Measurements from ENCODE around the gene NT5C3B. TPM values are rescaled to one million over a fixed set of nuclear protein-coding genes. Genes with fewer than 3 reads are reported as not detected.
"Not testable (repeated sequence)": the region's sequence is repeated elsewhere in the genome, so short reads cannot be mapped to it uniquely, and the experiment has no call there.

NT5C3B gene
- total RNA-seq, 1 experiment from 2014 or later = 120 TPM

DNA sequence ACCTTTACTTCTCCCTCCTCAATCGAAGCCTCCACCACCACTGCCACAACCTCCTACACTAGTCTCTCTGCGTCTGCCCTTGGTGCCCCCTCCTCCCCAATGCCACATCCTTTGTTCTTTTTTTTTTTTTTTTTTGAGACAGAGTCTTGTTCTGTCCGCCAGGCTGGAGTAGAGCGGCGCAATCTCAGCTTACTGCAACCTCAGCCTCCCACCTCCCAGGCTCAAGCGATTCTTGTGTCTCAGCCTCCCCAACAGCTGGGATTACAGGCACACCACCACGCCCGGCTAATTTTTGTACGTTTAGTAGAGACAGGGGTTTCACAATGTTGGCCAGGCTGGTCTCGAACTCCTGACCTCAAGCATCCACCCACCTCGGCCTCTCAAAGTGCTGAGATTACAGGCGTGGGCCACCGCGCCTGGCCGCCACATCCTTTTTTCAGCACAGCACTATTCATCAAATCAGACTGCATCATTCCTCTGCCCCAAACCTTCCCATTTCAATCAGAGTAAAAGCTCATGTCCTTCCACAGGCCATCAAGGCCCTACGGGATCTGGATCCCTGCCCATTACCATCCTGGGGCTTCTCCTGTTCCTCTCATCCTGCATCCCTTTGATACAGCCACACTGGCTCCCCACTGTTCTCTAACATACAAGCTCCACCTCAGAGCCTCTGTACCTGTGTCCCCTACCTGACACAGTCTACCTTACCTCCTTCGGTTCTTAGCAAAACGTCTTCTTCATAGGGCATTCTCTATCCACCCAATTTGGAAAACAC is 27.2 kb upstream of the NT5C3B start:
- peak overlapping the region; percentile 100; the same call in 1 of the 2 replicates for H3K4me3 ChIP-seq
- DNase-seq = no peak
- H3K36me3 ChIP-seq = peaks cover 15% of the 10 kb centered on the region
- no peaks in the 10 kb centered on the region for H3K9me3 ChIP-seq (replicated peaks)
- H3K4me1 ChIP-seq = peaks cover 7% of the 10 kb centered on the region; the same call in 1 of the 2 replicates
- H3K27me3 ChIP-seq = no peaks in the 10 kb centered on the region
- no peak overlapping the region for H3K27ac ChIP-seq

DNA sequence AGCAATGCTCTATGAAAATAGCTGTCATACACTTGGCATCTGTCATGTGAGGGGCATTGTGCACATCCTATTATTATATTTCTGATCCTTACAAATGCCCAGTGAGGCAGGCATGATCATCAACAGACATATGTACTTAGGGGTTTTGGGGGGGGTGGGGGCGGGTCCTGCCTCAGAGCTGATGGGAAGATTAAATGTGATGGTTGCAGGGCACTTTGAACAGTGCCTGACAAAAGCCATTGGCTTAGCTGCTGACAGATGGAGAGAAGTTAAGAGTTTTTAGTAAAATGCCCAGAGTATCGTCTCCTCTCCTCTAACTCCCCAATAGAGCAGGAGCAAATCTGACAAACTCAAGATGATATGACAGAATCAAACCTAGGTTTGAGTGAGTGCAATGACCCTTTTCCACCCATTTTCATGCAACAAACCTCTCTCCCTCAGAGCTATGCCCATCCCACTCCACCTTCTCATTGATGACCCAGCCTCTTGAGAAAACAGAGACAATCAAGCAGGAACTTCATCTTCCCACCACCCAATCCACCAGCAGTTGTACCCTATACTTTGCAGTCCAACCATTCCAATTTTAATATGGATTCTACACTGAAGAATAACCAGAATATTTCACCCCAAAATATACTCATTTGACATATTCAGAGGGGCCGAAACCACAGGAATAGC is 24.4 kb upstream of the NT5C3B start:
- H3K27ac ChIP-seq = no peak overlapping the region
- H3K27me3 ChIP-seq = no peaks in the 10 kb centered on the region
- H3K36me3 ChIP-seq = no peaks in the 10 kb centered on the region
- no peaks in the 10 kb centered on the region for H3K9me3 ChIP-seq (replicated peaks)
- H3K4me3 ChIP-seq = no peak overlapping the region
- peaks cover 7% of the 10 kb centered on the region; the same call in 1 of the 2 replicates for H3K4me1 ChIP-seq
- no peak for DNase-seq

DNA sequence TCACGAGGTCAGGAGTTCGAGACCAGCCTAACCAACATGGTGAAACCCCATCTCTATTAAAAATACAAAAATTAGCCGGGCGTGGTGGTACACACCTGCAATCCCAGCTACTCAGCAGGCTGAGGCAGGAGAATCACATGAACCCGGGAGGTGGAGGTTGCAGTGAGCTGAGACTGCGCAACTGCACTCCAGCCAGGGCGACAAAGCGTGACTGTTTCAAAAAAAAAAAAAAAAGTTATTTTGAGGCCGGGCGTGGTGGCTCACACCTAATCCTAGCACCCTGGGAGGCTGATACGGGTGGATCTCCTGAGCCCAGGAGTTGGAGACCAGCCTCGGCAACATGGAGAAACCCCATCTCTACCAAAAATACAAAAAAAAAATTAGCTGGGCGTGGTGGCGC is 15.3 kb upstream of the NT5C3B start:
- not testable (repeated sequence) for H3K4me1 ChIP-seq; DNase-seq; H3K4me3 ChIP-seq; H3K27ac ChIP-seq; H3K9me3 ChIP-seq (replicated peaks); H3K36me3 ChIP-seq; H3K27me3 ChIP-seq

DNA sequence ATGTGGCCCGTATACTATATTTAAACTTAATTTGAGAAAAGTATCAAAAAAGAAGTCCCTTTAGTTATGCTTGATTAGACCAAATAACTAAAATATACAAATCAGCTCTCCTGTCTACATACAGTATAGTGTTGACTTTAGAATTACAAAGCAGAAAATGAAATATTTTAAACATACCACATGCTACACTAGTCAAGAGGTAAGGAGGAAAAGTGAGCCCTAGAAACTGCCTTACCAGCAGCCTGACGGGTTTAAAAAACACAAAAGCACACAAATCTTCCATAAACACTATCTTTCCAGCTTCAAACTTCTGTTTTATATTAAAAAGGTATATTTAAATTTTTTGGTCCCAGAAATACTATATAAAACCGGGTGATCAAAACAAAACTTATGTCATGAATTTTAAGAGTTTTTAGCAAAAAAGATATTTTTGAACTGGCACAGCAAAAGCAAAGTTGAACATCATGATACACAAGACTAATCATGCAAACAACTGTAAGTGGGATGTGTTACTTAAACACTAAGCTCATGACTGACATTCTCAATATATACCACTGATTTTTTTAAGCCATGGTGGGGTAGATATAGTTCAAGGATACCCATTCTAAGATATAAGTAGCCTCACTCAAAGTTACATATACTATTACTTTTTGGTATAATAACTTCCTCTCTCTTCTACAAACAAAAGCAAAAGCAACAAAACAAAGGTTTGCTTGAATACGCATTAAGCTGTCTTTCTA is 13.4 kb upstream of the NT5C3B start:
- no peak overlapping the region for H3K4me3 ChIP-seq
- no peaks in the 10 kb centered on the region for H3K27me3 ChIP-seq
- no peak overlapping the region for H3K27ac ChIP-seq
- H3K9me3 ChIP-seq (replicated peaks) = no peaks in the 10 kb centered on the region
- no peak for DNase-seq
- H3K36me3 ChIP-seq = peaks cover 3% of the 10 kb centered on the region; the same call in 1 of the 2 replicates
- H3K4me1 ChIP-seq = 0 out of 2 replicates have a peak, but pooled peaks cover 2% of the 10 kb centered on the region

DNA sequence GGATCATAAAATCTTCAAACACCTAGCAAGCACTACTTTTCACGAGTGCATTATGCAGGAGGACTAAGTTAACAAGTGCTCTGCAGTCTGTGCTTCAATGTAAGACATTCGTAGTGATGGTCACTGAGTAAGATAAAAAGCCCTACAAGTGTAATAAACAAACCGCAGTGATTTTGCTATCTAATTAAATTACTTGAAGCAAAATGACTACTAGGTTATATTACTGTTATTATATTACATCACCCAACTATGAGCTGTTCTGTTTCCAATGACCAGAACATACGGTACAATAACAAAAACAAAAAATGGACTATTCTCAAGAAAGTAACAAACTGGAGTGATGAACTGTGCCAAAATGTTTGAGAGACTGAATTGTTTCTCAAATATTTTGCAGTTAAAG is 12.8 kb upstream of the NT5C3B start:
- Histone ChIP-seq H3K27me3 (no peaks in the 10 kb centered on the region), H3K9me3 (replicated peaks) (no peaks in the 10 kb centered on the region), H3K4me1 (0 out of 2 replicates have a peak, but pooled peaks cover 2% of the 10 kb centered on the region), H3K36me3 (0 out of 2 replicates have a peak, but pooled peaks cover 3% of the 10 kb centered on the region), H3K4me3 (no peak overlapping the region), H3K27ac (no peak overlapping the region)
- no peak for DNase-seq

DNA sequence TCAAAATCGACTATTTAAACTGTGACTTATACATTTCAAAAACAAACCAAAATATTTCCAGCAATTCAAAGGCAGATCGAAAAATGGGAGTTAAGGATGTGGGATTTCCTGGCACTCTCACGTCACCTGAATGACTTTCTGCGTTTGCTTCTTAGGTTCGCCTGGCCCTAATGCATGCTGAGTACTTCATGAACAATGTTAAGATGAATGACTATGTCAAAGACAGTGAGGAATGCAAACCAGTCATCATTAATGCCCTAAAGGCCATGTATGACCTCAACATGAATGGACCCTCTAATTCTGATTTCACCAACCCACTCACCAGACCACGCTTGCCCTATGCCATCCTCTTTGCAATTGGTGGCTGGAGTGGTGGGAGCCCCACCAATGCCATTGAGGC is 8.9 kb upstream of the NT5C3B start:
- no peaks in the 10 kb centered on the region for H3K9me3 ChIP-seq (replicated peaks)
- no peak overlapping the region for H3K27ac ChIP-seq
- no peak for DNase-seq
- H3K4me3 ChIP-seq = no peak overlapping the region
- H3K36me3 ChIP-seq = no peaks in the 10 kb centered on the region
- no peaks in the 10 kb centered on the region for H3K4me1 ChIP-seq
- H3K27me3 ChIP-seq = no peaks in the 10 kb centered on the region

DNA sequence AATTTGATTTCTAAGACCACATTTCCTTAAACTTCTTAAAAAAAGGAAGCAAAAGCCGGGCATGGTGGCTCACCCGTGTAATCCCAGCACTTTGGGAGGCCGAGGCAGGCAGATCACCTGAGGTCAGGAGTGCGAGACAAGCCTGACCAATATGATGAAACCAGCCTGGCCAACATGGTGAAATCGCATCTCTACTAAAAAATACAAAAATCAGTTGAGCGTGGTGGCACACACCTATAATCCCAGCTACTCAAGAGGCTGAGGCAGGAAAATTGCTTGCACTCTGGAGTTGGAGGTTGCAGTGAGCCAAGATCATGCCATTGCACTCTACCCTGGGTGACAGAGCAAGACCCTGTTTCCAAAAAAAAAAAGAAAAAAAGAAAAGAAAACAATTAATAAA is 4.7 kb upstream of the NT5C3B start:
- not testable (repeated sequence) for H3K9me3 ChIP-seq (replicated peaks); H3K4me3 ChIP-seq; DNase-seq; H3K4me1 ChIP-seq; H3K36me3 ChIP-seq; H3K27ac ChIP-seq; H3K27me3 ChIP-seq

DNA sequence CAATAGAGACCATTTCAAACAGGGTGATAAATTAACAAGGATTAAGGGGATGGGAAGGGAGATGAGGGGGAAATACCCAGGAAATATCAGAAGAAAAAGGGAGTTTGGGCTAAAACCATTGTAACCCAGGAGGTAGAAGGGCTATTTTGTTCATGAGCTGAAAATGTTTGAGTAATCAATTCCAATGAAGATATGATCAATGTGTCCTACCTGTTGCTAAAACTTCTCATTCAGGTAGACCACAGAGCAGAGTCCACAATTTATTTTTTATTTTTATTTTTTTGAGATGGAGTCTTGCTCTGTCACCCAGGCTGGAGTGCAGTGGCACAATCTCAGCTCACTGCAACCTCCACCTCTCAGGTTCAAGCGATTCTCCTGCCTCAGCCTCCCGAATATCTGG is 3.4 kb upstream of the NT5C3B start:
- H3K36me3 ChIP-seq; H3K9me3 ChIP-seq (replicated peaks); H3K4me3 ChIP-seq; H3K27ac ChIP-seq; DNase-seq; H3K27me3 ChIP-seq; H3K4me1 ChIP-seq: not testable (repeated sequence)

DNA sequence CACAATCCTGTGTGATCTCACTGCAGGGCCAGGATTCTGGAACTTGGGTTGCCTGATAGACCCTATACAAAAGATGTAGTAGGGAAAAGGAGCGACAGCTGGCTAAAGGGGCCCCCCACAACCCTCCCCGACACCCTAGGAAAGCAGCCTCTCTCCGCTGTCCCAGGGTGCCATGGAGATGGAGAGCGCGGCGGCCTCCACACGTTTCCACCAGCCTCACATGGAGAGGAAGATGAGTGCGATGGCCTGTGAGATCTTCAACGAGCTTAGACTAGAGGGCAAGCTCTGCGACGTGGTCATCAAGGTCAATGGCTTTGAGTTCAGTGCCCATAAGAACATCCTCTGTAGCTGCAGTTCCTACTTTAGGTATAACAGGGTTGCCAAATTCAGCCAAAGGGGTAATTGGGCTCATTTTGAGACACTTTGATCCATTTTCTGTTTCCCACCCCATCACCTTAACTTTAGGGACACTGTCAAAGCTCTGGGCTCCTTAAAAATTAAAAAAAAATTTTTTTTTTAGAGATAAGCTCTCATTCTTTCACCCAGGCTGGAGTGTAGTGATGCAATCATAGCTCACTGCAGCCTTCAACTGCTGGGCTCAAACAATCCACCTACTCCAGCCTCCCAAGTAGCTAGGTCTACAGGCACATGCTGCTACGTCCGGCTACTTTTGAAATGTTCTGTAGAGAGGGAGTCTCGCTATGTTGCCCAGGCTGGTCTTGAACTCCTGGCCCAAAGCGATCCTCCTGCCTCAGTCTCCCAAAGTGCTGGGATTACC is 1.9 kb upstream of the NT5C3B start, which contains the start of gene KLHL10:
KLHL10 (plus strand) TSS at position 65 of the 778 bp plus-strand sequence; CDS start at position 173, 108 bp downstream.
- H3K4me1 ChIP-seq = no peaks in the 10 kb centered on the region
- H3K4me3 ChIP-seq = peak within 1 kb of the TSS; percentile 93
- H3K9me3 ChIP-seq (replicated peaks) = no peaks in the 10 kb centered on the region
- H3K27ac ChIP-seq = no peak within 1 kb of the TSS
- peaks cover under 1% of the 10 kb centered on the region; the same call in 1 of the 2 replicates for H3K36me3 ChIP-seq
- DNase-seq = no peak
- no peaks in the 10 kb centered on the region for H3K27me3 ChIP-seq

DNA sequence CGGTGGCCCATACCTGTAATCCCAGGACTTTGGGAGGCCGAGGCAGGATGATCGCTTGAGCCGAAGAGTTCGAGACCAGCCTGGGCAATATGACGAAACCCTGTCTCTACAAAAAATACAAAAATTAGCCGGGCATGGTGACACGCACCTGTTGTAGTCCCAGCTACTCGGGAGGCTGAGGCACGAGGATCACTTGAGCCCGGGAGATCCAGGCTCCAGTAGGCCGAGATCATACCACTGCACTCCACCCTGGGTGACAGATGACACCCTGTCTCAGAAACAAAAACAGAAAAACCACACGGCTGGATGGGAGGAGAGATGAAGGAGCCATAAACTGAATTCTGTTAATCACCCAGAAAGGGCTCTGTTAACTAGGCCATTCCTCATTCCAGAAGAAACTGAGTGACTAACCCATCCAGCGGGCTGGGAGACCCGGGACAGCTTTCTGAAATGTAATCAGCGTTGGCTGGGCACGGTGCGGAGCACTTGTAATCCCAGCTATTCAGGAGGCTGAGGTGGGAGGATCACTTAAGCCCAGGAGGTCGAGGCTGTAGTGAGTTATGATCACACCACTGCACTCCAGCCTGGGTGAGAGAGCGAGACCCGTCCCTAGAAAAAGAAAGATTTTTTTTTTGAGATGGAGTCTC is 641 bp upstream of the NT5C3B start:
- Histone ChIP-seq H3K4me3 (peak overlapping the region; percentile 93), H3K27ac (no peak overlapping the region), H3K36me3 (peaks cover 13% of the 10 kb centered on the region), H3K4me1 (no peaks in the 10 kb centered on the region), H3K27me3 (no peaks in the 10 kb centered on the region), H3K9me3 (replicated peaks) (no peaks in the 10 kb centered on the region)
- DNase-seq = peak in 1 of 2 experiments; percentile 26

DNA sequence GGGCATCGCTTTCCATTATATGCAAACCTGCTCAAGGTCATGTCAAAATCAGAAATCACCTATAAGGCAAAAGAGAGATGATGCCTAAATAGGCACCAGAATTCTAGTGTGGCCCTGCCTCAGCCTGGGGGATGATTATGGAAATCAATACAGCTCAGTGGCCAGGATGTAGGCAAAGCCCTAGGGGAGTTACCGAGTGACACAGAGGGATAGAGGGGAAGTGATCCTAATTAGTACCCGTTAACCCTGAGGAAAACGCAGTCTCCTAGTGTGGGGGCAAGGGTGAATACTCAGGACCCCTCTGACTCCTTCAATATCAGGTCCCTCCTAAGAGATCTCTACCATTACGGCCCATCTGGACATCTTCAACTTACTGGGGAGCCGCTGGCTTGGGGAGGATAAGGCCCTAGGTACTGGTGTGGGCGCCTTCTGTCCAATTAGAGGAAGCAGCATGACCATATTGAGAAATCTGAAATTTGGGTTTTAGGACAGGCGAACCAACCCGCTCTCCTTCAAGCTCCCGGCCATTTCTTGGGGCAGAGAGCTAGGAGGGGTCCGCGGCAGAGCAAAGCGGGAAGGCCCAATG is 725 bp downstream of the NT5C3B start:
- Histone ChIP-seq H3K9me3 (replicated peaks) (no peaks in the 10 kb centered on the region), H3K27ac (peak overlapping the region; percentile 39), H3K4me1 (no peaks in the 10 kb centered on the region), H3K36me3 (peaks cover 23% of the 10 kb centered on the region), H3K4me3 (peak overlapping the region; percentile 93), H3K27me3 (no peaks in the 10 kb centered on the region)
- DNase-seq = peak in 1 of 2 experiments; percentile 28

DNA sequence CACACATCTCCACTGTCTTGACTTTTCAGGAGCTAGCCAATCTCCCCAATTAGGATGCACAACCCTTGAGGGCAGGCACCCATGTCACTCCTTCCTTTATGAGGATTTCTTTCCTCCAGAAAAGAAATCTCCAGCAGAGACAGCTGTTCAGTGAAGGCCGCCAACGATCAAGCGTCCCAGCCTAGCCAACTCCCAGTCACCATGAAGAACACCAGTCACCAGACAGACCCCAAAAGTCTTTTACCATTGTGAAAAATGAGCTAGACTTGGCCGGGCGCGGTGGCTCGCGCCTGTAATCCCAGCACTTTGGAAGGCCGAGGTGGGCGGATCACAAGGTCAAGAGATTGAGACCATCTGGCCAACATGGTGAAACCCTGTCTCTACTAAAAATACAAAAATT is 6.1 kb downstream of the NT5C3B start:
- not testable (repeated sequence) for H3K27me3 ChIP-seq; H3K4me3 ChIP-seq; DNase-seq; H3K27ac ChIP-seq; H3K9me3 ChIP-seq (replicated peaks); H3K4me1 ChIP-seq
- peaks cover 37% of the 10 kb centered on the region for H3K36me3 ChIP-seq

DNA sequence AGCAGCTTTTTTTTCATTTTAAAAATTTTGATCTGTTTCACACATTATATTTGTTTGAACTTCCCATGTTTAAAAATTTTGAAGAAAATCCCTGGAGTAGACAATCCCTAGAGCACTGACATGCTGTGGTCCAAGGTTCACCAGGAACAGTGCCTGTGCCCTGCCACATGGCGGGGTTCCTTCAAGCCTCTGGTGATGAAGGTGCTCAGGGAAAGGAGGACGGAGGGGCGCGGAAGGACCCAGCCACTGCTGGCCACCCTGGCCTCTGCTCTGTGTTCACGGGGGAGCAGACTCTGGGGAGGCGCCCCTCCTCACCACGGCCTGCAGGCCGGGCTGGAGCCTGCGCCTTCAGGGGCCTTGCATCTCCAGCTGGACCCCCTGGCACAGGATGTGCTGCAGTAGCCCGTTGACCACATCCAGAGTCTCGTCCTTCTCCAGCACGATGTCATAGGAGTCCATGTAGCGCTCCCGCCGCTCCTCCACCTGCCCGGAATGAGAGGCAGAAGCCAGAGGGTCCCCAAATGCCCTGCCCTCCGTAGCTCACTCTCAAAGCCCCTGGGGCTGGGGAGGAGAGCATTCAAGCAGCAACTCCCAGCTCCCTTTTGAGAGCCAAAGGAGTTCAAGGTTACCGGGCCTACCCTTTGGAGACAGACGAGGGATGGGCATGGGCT is 10.7 kb downstream of the NT5C3B start:
- Histone ChIP-seq H3K9me3 (replicated peaks) (no peaks in the 10 kb centered on the region), H3K36me3 (peaks cover 21% of the 10 kb centered on the region), H3K4me3 (no peak overlapping the region), H3K27ac (no peak overlapping the region), H3K4me1 (no peaks in the 10 kb centered on the region), H3K27me3 (no peaks in the 10 kb centered on the region)
- no peak for DNase-seq
